Measurements from ENCODE around the gene FAM193B. TPM values are rescaled to one million over a fixed set of nuclear protein-coding genes. Genes with fewer than 3 reads are reported as not detected.

FAM193B gene
- total RNA-seq, 2 experiments from 2014 or later, result 58.7 to 59.3 TPM

- CTCF ChIA-PET, result interaction anchor here (0.8 to 9.1 kb wide), 9 partner anchors 14 to 82 kb away, joined by 3 to 84 read pairs (median 5); partner anchors contain the start of genes DDX41 and PDLIM7
- POLR2A ChIA-PET, result interaction anchor here (0.6 to 2.2 kb wide), 6 partner anchors 14 to 120 kb away, joined by 3 to 11 read pairs (median 8); partner anchors contain the start of gene PDLIM7
Observed at GRCh38 chr5:177470759-177471536, 83.4 kb downstream of the FAM193B start.

Other genes starting within 250 kb of the FAM193B start
- 10 to 100 TPM; 11.0 to 11.8 TPM for gene MXD3, start 242.7 kb downstream of the FAM193B start, total RNA-seq
- 100 to 1,000 TPM; 110 to 117 TPM for gene LMAN2, start 202.9 kb downstream of the FAM193B start, total RNA-seq
- gene RGS14, start 196.6 kb downstream of the FAM193B start, total RNA-seq, result 10 to 100 TPM; 42.8 to 43.5 TPM
- gene SLC34A1, start 170.1 kb downstream of the FAM193B start, total RNA-seq, result not detected
- gene PFN3, start 153.9 kb downstream of the FAM193B start, total RNA-seq, result not detected
- gene F12, start 145.0 kb downstream of the FAM193B start, total RNA-seq, result 10 to 100 TPM; 12.0 to 12.7 TPM
- gene GRK6, start 127.9 kb downstream of the FAM193B start, total RNA-seq, result 100 to 1,000 TPM; 179 to 180 TPM
- gene PRR7, start 107.7 kb downstream of the FAM193B start, total RNA-seq, result 10 to 100 TPM; 18.7 to 20.1 TPM
- 100 to 1,000 TPM; 102 to 104 TPM for gene DBN1, start 80.9 kb downstream of the FAM193B start, total RNA-seq
- 10 to 100 TPM; 50.0 to 51.5 TPM for gene PDLIM7, start 57.0 kb downstream of the FAM193B start, total RNA-seq
- gene DOK3, start 44.7 kb downstream of the FAM193B start, total RNA-seq, result 1 to 10 TPM; 9.8 TPM
- gene DDX41, start 37.6 kb downstream of the FAM193B start, total RNA-seq, result 100 to 1,000 TPM; 204 to 212 TPM
- 100 to 1,000 TPM; 136 to 137 TPM for gene TMED9, start 37.6 kb upstream of the FAM193B start, total RNA-seq
- gene B4GALT7, start 45.6 kb upstream of the FAM193B start, total RNA-seq, result 10 to 100 TPM; 20.7 to 22.7 TPM
- gene FAM153A, start 228.3 kb upstream of the FAM193B start, total RNA-seq, result 1 to 10 TPM; 6.3 to 7.8 TPM

Measured in activated CD8-positive, alpha-beta memory T cell treated with anti-CD3 and anti-CD28 coated beads for 36 hours (primary cell).